GM19351 (cell line): ENCODE data around the gene CAMK2A.

Experiments
- ATAC-seq: cut with Tn5 transposase; IDR thresholded peaks from one replicate; pipeline ENCODE4 v1.9.1; 2021; ENCODE audit warnings: mild to moderate bottlenecking, moderate library complexity; ENCODE audit not compliant: unreplicated experiment

CAMK2A gene

DNA sequence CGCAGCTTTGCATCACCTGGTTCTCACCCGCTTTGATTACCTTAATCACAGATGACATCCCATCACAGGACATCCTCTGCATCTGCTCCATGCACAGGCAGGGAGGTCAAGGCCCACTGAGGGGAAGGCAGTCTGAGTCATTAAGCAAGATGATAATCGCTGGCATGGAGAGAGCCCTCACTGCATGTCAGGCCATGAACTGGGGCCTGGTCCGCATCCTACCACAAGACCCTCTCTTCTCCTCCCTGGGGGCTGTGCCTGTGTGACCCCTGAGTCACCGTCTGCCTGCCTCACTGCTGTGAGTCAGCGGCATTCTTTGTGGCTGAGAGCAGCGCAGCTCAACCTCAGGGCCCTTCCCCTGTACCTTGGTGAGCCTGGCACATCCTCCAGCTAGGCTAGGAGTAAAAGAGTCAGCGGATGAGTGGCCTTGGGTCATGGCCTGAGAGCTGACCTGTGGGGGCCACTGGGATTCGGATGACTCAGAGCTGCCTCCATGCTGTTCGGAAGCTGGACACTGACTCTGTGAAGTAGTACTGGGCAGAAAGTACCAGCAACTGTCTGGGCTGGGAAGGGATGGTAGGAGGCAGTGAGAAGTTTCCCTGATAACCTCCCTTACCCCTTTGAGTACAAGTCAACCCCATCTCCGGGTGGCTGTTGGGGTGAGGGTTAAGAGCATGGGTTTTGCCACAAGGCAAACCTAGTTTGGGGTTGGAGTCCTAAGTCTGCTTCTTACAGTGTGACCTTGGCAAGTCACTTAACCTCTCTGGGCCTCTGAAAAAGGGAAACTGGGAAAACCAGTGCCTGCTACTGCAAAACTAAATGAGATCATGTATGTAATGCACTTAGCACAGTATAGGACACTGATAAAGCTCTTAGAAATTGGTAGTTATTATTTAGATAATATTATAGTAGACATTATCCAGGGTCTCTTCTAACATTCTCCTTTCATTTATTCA is 27.8 kb upstream of the CAMK2A start:
- no peak for ATAC-seq

DNA sequence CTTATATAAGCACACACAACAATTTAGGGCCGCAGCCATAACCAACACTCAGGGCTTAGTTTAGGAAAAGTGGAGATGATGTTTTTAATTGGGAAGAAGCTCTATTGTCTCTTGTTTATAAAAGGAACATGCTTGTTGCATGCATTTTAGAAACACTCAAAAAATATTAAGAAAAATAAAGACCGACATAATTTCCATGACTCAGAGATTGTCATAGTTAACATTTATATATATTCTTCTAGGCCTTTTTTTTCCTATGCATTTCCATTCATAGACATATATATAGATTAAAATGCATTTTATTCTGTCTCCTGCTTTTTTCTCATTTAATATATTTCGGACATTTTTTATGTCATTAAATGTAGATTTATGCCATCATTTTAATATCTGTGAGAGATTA is 26.7 kb upstream of the CAMK2A start:
- ATAC-seq: no peak

DNA sequence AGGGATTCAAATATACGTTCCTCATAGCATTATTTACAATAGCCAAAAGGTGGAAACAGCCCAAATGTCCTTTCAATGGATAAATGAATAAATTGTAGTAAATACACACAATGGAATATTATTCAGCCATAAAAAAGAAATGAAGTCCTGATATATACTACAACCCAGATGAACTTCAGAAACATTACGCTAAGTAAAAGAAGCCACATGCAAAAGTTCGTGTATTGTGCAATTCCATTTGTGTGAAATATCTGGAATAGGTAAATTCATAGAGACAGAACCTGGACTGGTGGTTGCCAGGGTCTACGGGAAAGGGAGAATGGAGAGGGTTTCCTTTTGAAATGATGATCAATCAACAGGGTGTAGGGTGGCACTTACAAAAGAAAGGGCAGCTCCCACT is 25.7 kb upstream of the CAMK2A start:
- no peak for ATAC-seq

DNA sequence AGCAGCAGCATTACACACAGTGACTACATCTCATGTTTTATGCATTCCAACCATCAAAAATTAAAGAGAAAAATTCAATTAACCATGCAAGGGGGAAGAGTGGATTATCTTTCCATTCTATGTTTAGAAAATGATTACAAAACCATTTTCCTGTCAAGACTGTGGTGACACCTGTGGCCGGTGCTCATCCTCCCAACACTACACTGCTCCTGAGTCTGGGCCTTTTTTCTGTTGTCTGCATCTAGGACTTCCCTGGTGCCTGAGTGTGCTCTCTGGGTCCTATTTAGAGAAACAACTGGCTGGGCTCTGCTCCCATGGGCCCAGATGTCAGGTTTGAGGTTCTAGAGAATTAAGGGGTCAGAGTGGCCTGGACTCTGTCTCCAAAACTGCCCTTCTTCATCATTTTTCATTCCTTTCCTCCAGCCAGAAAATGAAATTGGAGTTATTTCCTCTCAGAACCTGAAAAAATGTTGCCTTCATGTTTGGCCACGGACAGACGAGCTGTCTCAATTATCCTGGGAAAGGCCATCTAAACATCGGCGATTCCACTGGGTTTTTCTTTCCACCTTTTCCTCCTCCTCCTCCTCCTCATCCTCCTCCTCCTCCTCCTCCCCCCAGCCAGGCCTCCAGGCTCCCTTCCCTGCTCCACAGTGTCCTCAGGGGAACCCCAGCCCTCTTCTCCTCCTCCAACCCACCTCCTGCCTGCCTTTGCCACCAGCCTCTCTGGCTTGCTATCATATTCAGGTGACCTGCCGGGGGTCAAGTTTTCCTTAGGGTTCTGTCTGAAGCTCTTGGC is 24.5 kb upstream of the CAMK2A start:
- ATAC-seq: no peak

DNA sequence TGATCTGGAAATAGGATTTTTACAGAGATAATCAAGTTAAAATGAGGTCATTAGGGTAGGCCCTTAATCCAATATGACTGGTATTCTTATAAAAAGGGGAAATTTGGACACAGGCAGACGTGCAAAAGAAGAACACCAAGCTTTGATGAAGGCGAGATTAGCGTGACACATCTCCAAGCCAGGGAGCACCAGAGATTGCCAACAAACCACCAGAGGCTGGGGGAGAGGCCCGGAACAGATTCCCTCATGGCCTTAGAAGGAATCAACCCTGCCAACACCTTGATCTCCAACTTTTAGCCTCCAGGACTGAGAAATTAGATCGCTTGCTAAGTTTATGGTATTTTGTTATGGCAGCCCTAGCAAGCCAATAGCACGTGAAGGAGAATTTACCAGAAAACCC is 23.9 kb upstream of the CAMK2A start:
- ATAC-seq: no peak

DNA sequence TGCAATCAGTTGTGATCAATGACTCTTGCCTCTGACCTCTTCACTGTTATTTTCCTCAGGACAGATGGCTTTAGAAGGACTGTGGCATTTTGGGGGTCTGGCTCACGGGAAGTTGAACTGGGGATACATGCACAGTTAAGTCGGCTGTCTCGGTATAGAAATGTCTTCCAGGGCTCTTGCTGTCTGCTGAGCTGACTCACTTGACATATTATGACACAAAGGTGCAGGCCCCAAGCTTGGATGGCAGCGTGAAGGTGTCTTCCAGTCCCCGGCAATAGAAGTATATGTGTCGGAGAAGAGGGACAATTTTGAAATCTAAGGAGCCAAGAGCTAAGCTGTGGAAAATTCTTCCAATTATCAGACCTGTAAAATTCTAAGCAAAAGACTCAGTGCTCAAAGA is 22.9 kb upstream of the CAMK2A start:
- no peak for ATAC-seq

DNA sequence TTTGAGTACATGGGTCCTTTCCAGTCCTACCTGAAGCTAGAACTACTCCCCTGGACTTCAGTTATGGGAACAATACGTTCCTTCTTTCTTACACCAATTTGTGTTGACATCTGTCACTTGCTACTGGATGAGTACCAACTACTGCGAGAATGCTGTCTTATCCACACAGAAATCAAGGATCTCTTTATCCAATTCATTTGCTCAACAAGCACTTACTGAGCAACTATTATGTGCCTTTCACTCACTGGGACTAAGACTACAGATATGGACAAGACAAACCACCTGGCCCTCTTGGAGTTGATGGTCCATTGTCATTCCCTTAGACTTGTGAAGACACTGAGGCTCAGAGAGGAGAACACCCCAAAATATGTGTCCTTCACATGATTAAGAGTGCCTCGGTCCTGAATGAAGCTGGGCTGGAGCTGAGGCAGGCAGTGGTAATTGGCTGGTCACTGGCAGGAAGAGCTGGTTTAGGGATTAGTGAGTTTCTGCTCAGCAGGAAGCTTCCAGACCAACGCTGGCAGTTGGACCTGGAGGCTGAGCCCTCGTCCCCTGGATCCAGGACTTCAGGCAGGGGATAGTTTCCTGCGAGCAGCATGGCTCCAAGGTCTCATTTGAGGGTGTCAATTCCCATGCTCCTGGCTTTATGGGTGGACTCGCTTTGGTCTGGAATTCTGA is 21.6 kb upstream of the CAMK2A start:
- ATAC-seq: no peak

DNA sequence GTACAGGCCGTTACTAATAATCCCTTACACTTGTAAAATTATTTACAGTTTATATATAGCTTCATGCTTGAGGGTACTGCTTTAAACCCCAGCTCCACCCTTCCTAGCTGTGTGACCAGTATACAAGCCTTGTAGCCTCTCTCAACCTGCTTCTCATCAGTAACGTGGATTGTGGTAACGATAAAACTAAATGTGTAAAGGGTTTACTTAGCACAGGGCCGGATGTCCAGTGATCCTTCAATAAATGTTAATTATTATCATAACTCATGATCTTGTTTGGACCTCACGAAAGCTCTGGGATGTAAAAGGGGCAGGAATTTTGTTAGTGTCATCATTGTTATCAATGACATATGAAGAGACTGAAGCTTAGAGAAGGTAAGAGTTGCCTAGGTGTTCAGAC is 20.7 kb upstream of the CAMK2A start:
- no peak for ATAC-seq

DNA sequence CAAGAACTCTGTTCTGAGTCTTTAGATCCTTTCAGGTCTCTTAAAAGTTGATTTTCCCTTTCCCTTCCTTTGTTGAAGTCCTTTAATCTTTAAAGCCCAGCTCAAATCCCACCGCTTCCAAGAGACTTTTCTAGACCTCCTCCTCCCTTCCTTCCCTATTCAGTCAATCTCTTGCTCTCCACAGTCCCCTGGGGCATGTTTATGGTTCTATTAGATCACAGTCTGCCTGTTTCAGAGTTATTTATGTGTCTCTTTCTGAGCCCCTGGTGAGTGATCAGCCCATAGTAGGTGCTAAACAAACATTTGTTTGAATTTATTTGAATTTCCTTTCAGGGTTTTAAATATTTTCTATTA is 20.3 kb upstream of the CAMK2A start:
- no peak for ATAC-seq

DNA sequence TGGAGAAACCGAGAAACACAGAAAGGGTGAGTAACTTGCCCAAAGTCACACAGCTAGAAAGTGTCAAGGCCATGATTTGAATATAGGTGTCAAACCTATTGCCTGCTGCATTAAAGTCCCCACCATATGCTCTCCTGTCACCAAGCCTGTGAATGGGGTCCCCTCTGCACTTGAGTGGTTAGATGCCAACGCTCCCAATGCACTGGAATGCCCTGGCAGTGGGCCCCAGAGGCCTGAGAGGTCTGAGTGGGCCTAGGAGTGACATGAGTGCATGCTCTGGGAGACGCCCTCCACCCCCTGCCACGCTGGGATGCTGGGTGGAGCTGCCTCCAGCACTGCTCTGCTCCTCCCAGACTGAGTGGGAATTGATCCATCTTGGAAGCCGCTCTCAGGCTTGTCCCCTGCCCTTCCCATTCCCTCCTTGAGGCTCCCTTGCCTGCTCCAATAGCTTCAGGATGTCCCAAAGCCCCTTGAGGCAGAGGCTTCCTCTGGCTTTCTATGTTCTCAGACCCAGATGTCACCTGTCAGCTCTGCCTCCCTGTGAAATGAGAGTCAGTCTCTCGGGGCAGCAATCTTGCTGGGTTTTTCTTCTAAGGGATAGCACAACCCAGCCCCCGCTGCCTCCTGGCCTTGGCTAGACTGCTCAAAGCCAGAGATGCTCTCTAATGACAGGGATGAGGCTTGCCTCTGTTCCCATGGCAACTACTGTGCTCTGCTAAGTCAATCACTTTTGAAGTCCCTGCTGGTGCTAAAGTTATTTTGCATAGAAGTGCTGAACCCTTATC is 19.7 kb upstream of the CAMK2A start:
- no peak for ATAC-seq

DNA sequence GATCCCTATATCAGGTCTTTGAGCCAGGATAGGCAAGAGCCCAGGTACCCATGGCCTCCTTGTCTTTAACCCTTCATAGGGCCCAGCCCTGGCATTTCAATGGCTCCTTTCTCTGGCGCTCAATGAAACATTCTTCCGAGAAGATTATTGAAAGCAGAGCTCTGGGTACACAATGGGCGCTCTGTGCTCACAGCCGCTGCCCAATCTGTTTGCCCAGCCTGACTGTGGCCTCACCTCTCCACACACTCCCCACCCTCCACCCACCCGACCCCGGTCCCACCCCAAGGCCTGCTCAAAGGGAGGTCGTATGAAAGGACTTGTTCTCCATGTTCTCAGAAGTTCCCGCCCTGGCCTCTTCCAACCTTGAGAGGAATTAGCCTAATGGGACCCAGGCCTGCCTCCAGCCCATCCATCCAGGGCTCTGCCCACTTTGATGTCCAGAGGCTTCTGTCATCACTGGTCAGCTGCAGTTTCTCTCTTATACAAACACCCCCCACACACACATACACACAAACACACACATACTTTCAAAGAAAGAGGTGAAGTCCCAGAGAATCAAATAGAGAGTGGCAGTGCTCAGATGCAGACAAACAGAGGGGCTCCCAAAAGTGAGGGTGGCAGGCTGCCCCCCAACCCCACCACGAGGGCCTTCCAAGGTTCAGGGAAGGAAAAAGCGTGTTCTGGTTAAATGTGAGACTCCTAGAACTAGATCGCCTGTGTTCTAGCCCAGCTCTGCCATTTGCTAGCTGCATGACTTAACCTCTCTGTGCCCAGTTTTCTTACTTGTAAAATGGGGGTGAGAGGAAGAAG is 18.2 kb upstream of the CAMK2A start:
- no peak for ATAC-seq

DNA sequence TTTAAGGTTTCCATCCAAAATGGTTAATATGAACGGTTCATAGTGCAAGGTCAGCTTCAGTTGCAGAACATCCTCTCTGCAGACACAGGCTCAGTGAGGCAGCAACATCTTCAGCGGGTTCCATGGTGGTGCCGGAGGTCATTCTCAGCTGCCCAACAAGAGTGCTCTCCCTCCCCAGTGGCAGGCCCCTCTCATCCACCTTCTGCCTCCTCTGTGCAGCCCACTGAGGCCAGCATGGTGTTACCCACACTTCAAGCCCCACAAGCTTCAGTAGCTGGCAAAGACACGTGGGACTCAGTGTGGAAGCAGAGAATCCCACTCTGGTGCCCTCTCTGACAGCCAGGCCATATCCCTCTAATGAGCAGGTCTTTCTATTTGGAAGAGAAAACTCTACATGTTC is 17.2 kb upstream of the CAMK2A start:
- ATAC-seq: no peak

DNA sequence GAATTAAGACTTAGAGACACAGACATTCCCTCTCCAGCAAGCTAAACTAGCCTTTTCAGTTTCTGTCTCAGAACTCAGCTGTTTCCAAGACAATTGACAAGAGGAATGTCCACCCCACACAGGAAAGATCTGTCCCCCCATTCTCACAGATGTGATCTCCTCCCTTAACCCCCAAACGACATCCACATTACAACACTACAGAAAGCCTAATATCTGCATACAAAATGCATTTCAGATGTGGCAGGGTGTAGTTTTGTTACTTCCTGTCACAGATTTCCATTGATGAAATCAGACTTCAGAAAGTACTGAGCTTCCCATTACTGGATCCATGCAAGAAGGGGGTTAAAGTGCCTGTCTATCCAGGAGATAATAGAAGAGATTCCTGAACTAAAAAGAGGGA is 16.0 kb upstream of the CAMK2A start:
- ATAC-seq: no peak

DNA sequence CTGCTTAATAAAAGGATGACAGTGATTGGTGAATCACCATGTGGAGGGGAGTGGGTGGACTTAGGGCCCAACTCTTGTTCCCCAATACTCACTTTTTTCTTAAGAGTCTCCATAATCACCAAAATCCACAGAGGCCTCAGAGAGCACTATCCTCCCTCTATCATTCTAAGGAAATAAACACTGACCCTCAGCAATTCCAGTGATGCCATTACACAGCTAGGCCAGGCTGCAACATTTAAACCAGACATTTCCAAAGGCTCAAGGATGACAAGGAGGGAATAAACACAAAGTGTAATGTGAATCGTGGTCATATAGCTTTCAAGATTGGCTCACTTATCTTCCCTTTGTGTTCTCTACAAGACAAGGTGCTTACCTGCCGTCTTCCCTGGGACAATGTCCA is 15.5 kb upstream of the CAMK2A start:
- no peak for ATAC-seq

DNA sequence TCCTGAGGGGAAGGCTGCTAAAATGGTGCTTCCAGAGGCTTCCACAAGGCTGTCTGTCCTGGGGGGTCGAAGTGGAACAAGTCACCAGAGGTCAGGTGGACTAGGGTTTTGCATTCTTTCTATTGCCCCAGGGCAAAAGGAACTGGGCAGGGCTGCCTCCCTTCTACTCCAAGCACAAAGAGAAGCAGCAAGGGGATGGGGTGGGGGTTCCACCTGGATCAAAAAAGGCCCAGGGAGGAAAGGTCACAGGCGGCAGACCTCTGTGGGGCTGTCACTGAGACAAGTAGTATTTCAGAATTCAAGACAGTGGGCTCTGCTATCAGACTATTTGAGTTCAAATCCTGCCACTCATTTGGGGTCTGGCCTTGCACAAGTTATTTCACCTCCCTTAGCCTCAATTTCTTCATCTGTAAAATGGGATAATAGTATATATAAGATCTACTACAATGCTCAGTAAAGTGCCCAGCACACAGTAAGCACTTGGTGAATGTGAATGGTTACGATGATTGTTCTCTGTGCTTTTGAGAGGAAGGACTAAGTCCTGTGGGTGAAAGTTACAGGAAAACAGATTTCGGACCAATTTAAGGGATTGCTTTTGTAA is 15.0 kb upstream of the CAMK2A start:
- no peak for ATAC-seq

DNA sequence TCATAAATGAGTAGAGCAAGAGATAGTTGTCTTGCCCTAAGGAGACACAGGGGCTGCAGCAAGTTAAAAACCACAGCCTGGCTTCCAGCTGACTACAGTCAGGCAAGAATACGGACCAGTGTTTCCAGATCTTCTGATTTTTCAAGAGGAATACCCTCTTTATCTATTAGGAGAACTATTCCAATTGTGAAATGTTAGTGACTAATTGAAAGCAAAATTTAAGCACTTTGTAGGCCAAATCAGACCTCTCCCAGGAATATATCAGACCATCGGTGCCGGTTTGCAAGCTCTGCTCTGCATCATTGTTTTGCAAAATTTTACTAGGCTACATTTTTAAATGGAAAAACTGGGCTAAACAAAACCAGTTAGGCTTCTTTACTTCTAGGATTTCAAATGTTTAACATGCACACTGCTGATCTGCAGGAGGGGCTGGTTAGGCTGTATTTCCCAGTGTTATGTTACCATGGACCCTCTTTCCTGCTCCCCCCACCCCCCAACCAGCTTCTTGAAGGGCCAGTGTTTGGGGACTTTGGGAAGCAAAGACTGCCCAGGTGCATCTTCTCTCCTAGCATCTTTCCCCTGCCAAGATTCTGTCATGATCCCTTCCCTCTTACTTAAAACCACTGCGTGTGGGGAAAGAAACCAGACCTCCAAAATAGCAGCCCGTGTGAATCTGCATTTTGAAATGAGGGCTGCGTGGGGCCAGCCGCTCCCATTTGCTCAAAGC is 14.2 kb upstream of the CAMK2A start:
- no peak for ATAC-seq

DNA sequence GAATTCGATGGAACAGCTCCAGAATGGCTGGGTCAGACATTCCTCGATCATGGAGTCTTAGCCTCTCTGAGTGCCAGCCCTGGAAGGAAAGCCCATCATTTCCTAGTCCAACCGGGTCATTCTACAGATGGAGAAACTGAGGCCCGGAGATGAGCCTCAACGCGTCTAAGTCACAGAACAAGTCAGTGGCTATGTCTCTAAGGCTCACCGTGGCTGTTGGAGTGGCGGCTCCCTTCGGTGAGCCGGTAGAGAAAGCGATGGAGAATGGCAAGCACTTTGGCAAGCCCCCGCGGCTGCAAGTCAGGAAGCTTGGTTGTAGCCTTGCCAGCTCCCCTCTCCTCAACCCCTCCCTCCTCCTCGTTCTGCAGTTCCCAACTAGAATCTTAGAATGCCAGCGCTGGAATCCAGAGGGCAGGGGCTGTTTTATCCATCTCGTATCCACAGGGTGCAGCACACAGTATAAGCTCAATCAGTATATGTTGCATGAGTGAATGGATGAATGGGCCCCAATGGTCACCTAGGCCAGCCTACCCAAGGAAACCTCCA is 13.6 kb upstream of the CAMK2A start:
- no peak for ATAC-seq

DNA sequence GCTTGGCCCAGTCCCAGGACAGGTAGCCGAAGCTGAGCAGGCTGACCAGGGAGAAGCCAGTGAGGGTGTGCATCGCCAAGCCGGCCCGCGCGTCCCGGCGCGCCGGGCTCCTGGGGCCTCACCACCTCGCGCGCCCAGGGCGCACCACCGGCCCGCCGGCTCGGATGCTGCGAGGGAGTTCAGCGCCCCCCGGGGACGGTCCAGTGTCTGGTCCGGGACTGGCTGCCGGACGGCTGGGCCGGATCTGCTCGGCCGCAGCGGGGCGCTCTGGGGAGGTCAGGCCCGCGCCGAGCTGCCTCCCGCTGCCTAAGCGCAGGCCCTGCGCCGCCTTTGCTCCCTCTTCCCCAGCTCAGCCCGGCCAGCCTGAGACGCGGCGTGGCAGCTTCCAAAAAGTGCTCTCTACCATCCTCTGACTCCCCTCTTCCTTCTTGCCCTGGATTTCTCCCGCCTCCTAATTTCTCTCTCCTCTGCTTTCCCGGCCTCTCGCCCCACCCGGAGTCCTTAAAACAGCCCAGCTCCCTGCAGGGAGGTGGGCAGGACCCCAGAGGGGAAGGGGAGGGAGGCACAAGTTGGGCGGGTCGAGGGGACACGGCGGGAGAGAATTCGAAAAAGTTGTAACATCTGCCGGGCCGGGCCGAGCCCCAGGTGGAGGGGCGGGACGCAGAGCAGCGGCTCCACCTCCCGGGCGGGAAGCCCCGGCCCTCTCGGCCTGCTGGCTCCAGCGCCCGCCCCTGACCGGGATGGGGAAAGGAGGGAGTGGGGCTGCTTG is 12.9 kb upstream of the CAMK2A start, which contains the start of gene ARSI:
TSS of gene ARSI (minus strand) at position 605 of the 769 bp plus-strand sequence. CDS start at position 73, 532 bp downstream.
- no peak for ATAC-seq
